ENCODE measurements around the gene LRRC36. TPM values are rescaled to one million over a fixed set of nuclear protein-coding genes. Genes with fewer than 3 reads are reported as not detected.

The LRRC36 gene
- total RNA-seq, 3 donors from 2014 or later (not counting 1 experiment from before 2014, with no cell fraction given): not detected

DNA sequence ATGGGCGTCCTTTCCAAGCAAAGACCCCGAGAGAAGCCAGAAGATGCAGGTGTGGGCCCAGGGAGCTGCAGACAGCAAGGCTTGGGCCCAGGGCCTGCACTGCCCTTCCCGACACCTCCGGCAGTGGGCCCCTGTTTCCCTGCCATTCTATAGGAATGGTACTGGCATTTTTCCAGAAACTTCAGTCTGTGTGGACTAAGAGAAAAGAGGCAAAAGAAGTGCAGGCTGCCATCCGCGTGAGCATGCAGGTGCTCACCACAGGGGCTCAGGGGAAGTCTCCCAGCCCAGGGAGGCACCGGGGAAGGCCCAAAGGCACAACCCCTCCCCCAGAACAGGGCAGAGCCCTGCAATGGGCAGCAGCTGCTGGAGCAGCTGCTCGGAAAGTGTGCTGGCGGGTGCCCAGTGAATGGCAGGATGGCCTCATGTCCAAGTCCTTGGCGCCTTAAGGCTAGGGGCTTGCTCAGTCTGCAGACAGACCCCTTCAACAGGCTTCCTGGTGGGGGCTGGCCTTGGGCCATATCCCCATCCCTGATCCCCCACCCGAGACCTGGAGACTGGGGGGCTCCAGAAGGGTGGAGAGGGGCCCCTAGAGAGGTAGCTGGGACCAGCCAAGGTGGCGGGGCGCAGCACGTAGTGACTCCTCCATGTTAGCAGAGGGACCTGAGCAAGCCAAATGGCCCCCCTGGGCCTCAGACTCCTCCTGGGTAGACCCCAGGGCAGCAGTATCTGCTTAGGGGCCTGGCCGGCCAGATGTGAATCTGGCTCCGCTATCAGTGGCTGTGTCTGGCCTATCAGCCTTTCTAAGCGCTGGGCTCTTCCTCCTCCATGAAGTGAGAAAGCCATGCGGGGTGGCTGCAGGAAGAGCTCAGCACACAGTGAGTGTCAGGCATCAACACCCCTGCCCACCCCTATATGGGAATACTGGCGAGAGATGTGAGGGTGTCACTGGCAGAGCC, 73.4 kb downstream of the LRRC36 start:
- ATAC-seq: peak in 1 of 3 donors; percentile 15
- Histone ChIP-seq H3K9me3 (ENCODE audit: control insufficient read depth, insufficient read depth, low read length) (no peaks in the 10 kb centered on the region), H3K27me3 (ENCODE audit: control insufficient read depth, insufficient read depth, low read length) (peaks cover 8% of the 10 kb centered on the region), H3K27ac (ENCODE audit: low read length) (no peak overlapping the region), H3K4me1 (ENCODE audit: control insufficient read depth, insufficient read depth, low read length) (peaks cover 14% of the 10 kb centered on the region), H3K36me3 (ENCODE audit: control insufficient read depth, insufficient read depth, low read length) (no peaks in the 10 kb centered on the region), H3K4me3 (ENCODE audit: low read length) (no peak overlapping the region)
- no peak for DNase-seq
- no peaks in the 10 kb centered on the region for H3K9me3 Mint-ChIP-seq
- no peak overlapping the region for H3K27ac Mint-ChIP-seq
- peak; percentile 18 for TF ChIP-seq CTCF (IDR thresholded peaks at IDR 0.05)
- H3K27me3 Mint-ChIP-seq (ENCODE audit: low read depth in 2 of 2): peaks cover 0 to 14% of the 10 kb centered on the region in 2 donors
- no peaks in the 10 kb centered on the region for H3K36me3 Mint-ChIP-seq
- WGBS (ENCODE audit: insufficient coverage): 79% methylated on average over 19 of the region's 19 CpGs
- peaks cover 0 to 9% of the 10 kb centered on the region in 2 donors for H3K4me1 Mint-ChIP-seq
- H3K4me3 Mint-ChIP-seq: no peak overlapping the region
- intact Hi-C loops (cut with micrococcal nuclease): no loop called here

DNA sequence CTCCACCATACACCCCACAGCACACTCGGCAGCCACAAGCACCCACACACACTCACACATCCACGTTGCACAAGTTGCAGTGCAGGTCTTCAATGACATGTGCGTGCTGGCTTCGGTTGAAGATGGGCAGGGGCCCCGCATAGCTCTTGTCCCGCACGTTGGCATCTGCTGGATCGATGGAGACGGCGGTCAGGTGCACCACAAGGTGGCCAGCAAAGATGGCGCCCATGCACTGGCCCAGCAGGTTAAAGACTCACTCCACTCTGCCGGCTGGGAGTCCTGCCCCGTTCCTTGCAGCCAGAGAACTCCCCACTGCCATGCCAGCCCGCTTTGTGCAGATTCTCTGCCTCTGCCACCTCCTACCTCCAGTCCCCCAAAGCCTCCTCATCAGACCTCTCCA, 74.3 kb downstream of the LRRC36 start:
- Mint-ChIP-seq H3K27ac (no peak overlapping the region), H3K4me3 (no peak overlapping the region), H3K4me1 (peaks cover 0 to 9% of the 10 kb centered on the region in 2 donors), H3K27me3 (ENCODE audit: low read depth in 2 of 2) (peaks cover 0 to 10% of the 10 kb centered on the region in 2 donors), H3K36me3 (no peaks in the 10 kb centered on the region), H3K9me3 (no peaks in the 10 kb centered on the region)
- no peak for DNase-seq
- no peak for TF ChIP-seq CTCF (IDR thresholded peaks at IDR 0.05)
- 91% methylated on average over 14 of the region's 14 CpGs for WGBS (ENCODE audit: insufficient coverage)
- intact Hi-C loops (cut with micrococcal nuclease): no loop called here
- Histone ChIP-seq H3K36me3 (ENCODE audit: control insufficient read depth, insufficient read depth, low read length) (no peaks in the 10 kb centered on the region), H3K4me1 (ENCODE audit: control insufficient read depth, insufficient read depth, low read length) (peaks cover 6% of the 10 kb centered on the region), H3K27ac (ENCODE audit: low read length) (no peak overlapping the region), H3K27me3 (ENCODE audit: control insufficient read depth, insufficient read depth, low read length) (peaks cover 3% of the 10 kb centered on the region), H3K9me3 (ENCODE audit: control insufficient read depth, insufficient read depth, low read length) (no peaks in the 10 kb centered on the region), H3K4me3 (ENCODE audit: low read length) (no peak overlapping the region)
- no peak for ATAC-seq

- DNase-seq (no peak), ATAC-seq (no peak)
- Histone ChIP-seq H3K27me3 (ENCODE audit: control insufficient read depth, insufficient read depth, low read length) (no peaks in the 10 kb centered on the region), H3K4me3 (ENCODE audit: low read length) (no peak overlapping the region), H3K4me1 (ENCODE audit: control insufficient read depth, insufficient read depth, low read length) (peaks cover 5% of the 10 kb centered on the region), H3K9me3 (ENCODE audit: control insufficient read depth, insufficient read depth, low read length) (no peaks in the 10 kb centered on the region), H3K27ac (ENCODE audit: low read length) (no peak overlapping the region), H3K36me3 (ENCODE audit: control insufficient read depth, insufficient read depth, low read length) (no peaks in the 10 kb centered on the region)
- Mint-ChIP-seq H3K4me3 (no peak overlapping the region), H3K9me3 (no peaks in the 10 kb centered on the region), H3K27ac (no peak overlapping the region), H3K36me3 (no peaks in the 10 kb centered on the region), H3K4me1 (peaks cover 0 to 9% of the 10 kb centered on the region in 2 donors), H3K27me3 (ENCODE audit: low read depth in 2 of 2) (peaks cover 0 to 5% of the 10 kb centered on the region in 2 donors)
- intact Hi-C loops (cut with micrococcal nuclease): no loop called here
- WGBS (ENCODE audit: insufficient coverage): 73% methylated on average over 12 of the region's 12 CpGs
- TF ChIP-seq CTCF (IDR thresholded peaks at IDR 0.05): no peak
Measured at GRCh38 chr16:67403976-67404555, 77.5 kb downstream of the LRRC36 start.
